Measurements from ENCODE around the gene MIDN.

MIDN gene

GRCh38 chr19:1220976-1221903 lies 27.1 kb upstream of the MIDN start:
- DNase-seq: no peak

GRCh38 chr19:1221904-1222255 lies 26.5 kb upstream of the MIDN start:
- DNase-seq: no peak

GRCh38 chr19:1222394-1222793 lies 26.0 kb upstream of the MIDN start:
- no peak for DNase-seq

- no peak for DNase-seq
These were observed 25.1 kb upstream of the MIDN start for GRCh38 chr19:1223018-1223855.

GRCh38 chr19:1224047-1224825 lies 24.1 kb upstream of the MIDN start:
- DNase-seq: no peak

- no peak for DNase-seq
These were observed 23.5 kb upstream of the MIDN start for GRCh38 chr19:1224847-1225246.

- no peak for DNase-seq
These were observed 22.8 kb upstream of the MIDN start for GRCh38 chr19:1225440-1226226.

GRCh38 chr19:1226227-1226518 lies 22.2 kb upstream of the MIDN start:
- DNase-seq: no peak

- DNase-seq: no peak
These were observed 21.7 kb upstream of the MIDN start for GRCh38 chr19:1226522-1227303.

- DNase-seq: no peak
These were observed 20.9 kb upstream of the MIDN start for GRCh38 chr19:1227304-1228054.

- no peak for DNase-seq
These were observed 20.0 kb upstream of the MIDN start for GRCh38 chr19:1228161-1228957.

- no peak for DNase-seq
These were observed 19.1 kb upstream of the MIDN start for GRCh38 chr19:1229056-1229923.

- DNase-seq: no peak
These were observed 18.2 kb upstream of the MIDN start for GRCh38 chr19:1229924-1230782.

GRCh38 chr19:1230783-1231489 lies 17.4 kb upstream of the MIDN start:
- no peak for DNase-seq

GRCh38 chr19:1231729-1232637 lies 16.4 kb upstream of the MIDN start:
- DNase-seq: no peak

- no peak for DNase-seq
These were observed 15.7 kb upstream of the MIDN start for GRCh38 chr19:1232652-1233072.

All from T-helper 1 cell (primary cell).